Urothelium cell line (cell line): Measurements from ENCODE around the gene ADPRS.

Experiments
- DNase-seq: peaks from one replicate; pipeline ENCODE4 v3.0.0; 2011; ENCODE audit warnings: low spot score, mixed read lengths
- FAIRE-seq: peaks from 2 replicates; lab custom pipeline; 2011; peaks lifted over from hg19 to GRCh38; lab: Jason Lieb, UNC

The ADPRS gene

GRCh38 chr1:36087233-36088123, 1.2 kb upstream of the ADPRS start:
- FAIRE-seq (peak; percentile 74), DNase-seq (no peak)

GRCh38 chr1:36088265-36088576, 471 bp upstream of the ADPRS start:
- FAIRE-seq (no peak), DNase-seq (no peak)

GRCh38 chr1:36089393-36090121, 865 bp downstream of the ADPRS start:
- FAIRE-seq = no peak
- no peak for DNase-seq

- FAIRE-seq = no peak
- no peak for DNase-seq
Observed at GRCh38 chr1:36091141-36091540, 2.4 kb downstream of the ADPRS start.

GRCh38 chr1:36091698-36092097, 3.0 kb downstream of the ADPRS start:
- no peak for DNase-seq
- no peak for FAIRE-seq

GRCh38 chr1:36092166-36092797, 3.6 kb downstream of the ADPRS start:
- DNase-seq = no peak
- no peak for FAIRE-seq

- FAIRE-seq (no peak), DNase-seq (no peak)
Observed at GRCh38 chr1:36092798-36093185, 4.1 kb downstream of the ADPRS start.

GRCh38 chr1:36093226-36093625, 4.5 kb downstream of the ADPRS start:
- FAIRE-seq (no peak), DNase-seq (no peak)

GRCh38 chr1:36093929-36094328, 5.2 kb downstream of the ADPRS start:
- no peak for FAIRE-seq
- DNase-seq = no peak

- no peak for DNase-seq
- no peak for FAIRE-seq
Observed at GRCh38 chr1:36094621-36095061, 5.9 kb downstream of the ADPRS start.

GRCh38 chr1:36095760-36096405, 7.2 kb downstream of the ADPRS start:
- FAIRE-seq (no peak), DNase-seq (no peak)

- FAIRE-seq (no peak), DNase-seq (peak; percentile 43)
Observed at GRCh38 chr1:36096500-36097432, 8.1 kb downstream of the ADPRS start.

GRCh38 chr1:36097693-36098585, 9.2 kb downstream of the ADPRS start:
- DNase-seq (no peak), FAIRE-seq (no peak)

GRCh38 chr1:36098650-36099365, 10.1 kb downstream of the ADPRS start:
- DNase-seq (no peak), FAIRE-seq (no peak)

GRCh38 chr1:36099681-36100341, 11.1 kb downstream of the ADPRS start:
- DNase-seq (peak; percentile 81), FAIRE-seq (peak; percentile 67)

GRCh38 chr1:36100376-36100775, 11.7 kb downstream of the ADPRS start:
- no peak for FAIRE-seq
- no peak for DNase-seq

- FAIRE-seq = no peak
- no peak for DNase-seq
Observed at GRCh38 chr1:36101546-36101945, 12.9 kb downstream of the ADPRS start.

GRCh38 chr1:36106269-36106668, 17.6 kb downstream of the ADPRS start:
- DNase-seq (no peak), FAIRE-seq (no peak)
